Measurements from ENCODE around the gene ELAVL1.
"Not testable (repeated sequence)": the region's sequence is repeated elsewhere in the genome, so short reads cannot be mapped to it uniquely, and the experiment has no call there.

Gene ELAVL1

GRCh38 chr19:7968008-7968795 lies 37.2 kb downstream of the ELAVL1 start:
- DNase-seq = no peak

- no peak for DNase-seq
These were observed 39.3 kb downstream of the ELAVL1 start for GRCh38 chr19:7965921-7966665.

- DNase-seq = no peak
These were observed 40.1 kb downstream of the ELAVL1 start for GRCh38 chr19:7965259-7965841.

- no peak for DNase-seq
These were observed 41.9 kb downstream of the ELAVL1 start for GRCh38 chr19:7963566-7963965.

- no peak for DNase-seq
These were observed 42.7 kb downstream of the ELAVL1 start for GRCh38 chr19:7962644-7963268.

GRCh38 chr19:7961920-7962626 lies 43.4 kb downstream of the ELAVL1 start:
- DNase-seq = no peak

- DNase-seq = not testable (repeated sequence)
These were observed 44.4 kb downstream of the ELAVL1 start for GRCh38 chr19:7961082-7961481.

- DNase-seq = no peak
These were observed 46.2 kb downstream of the ELAVL1 start for GRCh38 chr19:7959211-7959610.

GRCh38 chr19:7955696-7956095 lies 49.7 kb downstream of the ELAVL1 start:
- DNase-seq = no peak

- DNase-seq = no peak
These were observed 51.9 kb downstream of the ELAVL1 start for GRCh38 chr19:7953576-7953975.

- DNase-seq = peak; percentile 40
These were observed 52.4 kb downstream of the ELAVL1 start for GRCh38 chr19:7953060-7953459.

- no peak for DNase-seq
These were observed 57.5 kb downstream of the ELAVL1 start for GRCh38 chr19:7947939-7948338.

- DNase-seq = peak; percentile 93
These were observed 61.2 kb downstream of the ELAVL1 start for GRCh38 chr19:7944177-7944761.

GRCh38 chr19:7943444-7944176 lies 61.8 kb downstream of the ELAVL1 start, which contains the start of gene TIMM44:
TIMM44 (minus strand) TSS chr19:7943666; CDS start chr19:7943651, 15 bp downstream.
- DNase-seq = peak; percentile 100

- DNase-seq = no peak
These were observed 62.4 kb downstream of the ELAVL1 start for GRCh38 chr19:7942981-7943443.

GRCh38 chr19:7941895-7942596 lies 63.4 kb downstream of the ELAVL1 start:
- DNase-seq = no peak

GRCh38 chr19:7940841-7941240 lies 64.6 kb downstream of the ELAVL1 start:
- DNase-seq = no peak

GRCh38 chr19:7934766-7935165 lies 70.7 kb downstream of the ELAVL1 start:
- no peak for DNase-seq

GRCh38 chr19:7933828-7934725 lies 71.4 kb downstream of the ELAVL1 start:
- no peak for DNase-seq

- no peak for DNase-seq
These were observed 72.0 kb downstream of the ELAVL1 start for GRCh38 chr19:7933411-7933810.
